CD4-positive, alpha-beta T cell treated with Interleukin-17A for 1 hour (primary cell): ENCODE data around the gene HACD3.
"Not testable (repeated sequence)": the region's sequence is repeated elsewhere in the genome, so short reads cannot be mapped to it uniquely, and the experiment has no call there.

Source experiments
- DNase-seq: peaks from one replicate; pipeline ENCODE4 v3.0.0-alpha.2; 2020

HACD3 gene

DNA sequence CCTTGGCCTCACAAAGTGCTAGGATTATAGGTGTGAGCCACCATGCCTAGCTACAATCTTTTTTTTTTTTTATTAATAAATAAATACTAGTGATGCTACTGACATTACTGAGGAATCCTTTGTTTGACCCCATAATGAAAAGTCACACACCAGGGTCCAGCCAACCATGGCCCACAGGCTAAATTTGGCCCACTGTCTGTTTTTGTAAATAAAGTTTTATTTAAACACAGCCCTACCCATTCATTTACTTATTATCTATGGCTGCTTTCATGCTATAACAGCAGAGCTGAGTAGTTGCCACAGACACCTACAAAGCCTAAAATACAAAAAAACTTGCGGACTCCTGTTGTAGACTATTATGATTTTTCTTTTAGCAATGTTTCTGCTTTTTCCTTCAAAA is 73.3 kb downstream of the HACD3 start:
- no peak for DNase-seq

GRCh38 chr15:65610871-65611718 is 80.8 kb downstream of the HACD3 start, which contains the start of gene INTS14:
Gene INTS14, minus strand, starts transcription at chr15:65611131. Its CDS starts 3,751 bp downstream, at chr15:65607380.
- peak; percentile 93 for DNase-seq

DNA sequence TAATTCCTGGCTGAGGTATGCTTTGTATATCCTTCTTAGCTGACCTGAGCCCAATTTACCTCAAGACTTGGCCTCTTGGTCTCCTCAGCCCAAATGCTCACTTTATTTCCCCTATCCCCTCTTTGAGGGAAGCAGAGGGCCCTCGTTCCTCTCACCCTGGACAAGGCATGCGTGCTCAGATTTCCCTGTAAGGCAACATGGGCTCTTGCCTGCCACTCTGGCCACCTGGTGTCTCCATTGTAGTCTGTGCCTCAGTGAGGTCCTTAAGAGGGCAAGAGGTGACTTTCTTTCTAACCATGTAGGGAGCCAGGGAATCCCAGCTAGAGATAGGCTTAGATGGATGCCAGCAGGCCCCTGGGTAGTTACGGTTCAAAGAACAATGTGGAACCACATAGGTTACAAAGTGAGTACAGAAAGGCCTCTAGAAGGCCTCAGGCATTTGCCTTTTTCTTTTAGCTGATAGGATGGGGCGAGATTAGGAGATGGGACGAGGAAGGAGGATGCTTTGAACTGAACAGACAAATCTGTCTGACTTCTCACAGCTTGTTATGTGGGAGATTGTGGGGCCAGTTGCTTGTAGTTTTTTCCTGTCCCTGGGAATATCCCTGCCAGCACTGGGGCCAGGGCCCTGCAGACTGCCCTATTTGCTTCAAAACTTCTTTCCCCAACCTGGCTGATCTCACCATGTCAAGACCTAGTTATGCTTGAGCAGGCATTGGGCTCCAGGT is 81.8 kb downstream of the HACD3 start:
- no peak for DNase-seq

- DNase-seq: no peak
Measured at GRCh38 chr15:65612616-65612946, 82.3 kb downstream of the HACD3 start.

GRCh38 chr15:65612949-65613744 is 82.9 kb downstream of the HACD3 start:
- DNase-seq: no peak

DNA sequence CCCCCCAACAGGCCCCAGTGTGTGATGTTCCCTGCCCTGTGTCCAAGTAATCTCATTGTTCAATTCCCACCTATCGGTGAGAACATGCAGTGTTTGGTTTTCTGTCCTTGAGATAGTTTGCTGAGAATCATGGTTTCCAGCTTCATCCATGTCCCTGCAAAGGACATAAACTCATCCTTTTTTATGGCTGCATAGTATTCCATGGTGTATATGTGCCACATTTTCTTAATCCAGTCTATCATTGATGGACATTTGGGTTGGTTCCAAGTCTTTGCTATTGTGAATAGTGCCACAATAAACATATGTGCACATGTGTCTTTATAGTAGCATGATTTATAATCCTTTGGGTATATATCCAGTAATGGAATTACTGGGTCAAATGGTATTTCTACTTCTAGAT is 85.6 kb downstream of the HACD3 start:
- not testable (repeated sequence) for DNase-seq

GRCh38 chr15:65618560-65619109 is 88.4 kb downstream of the HACD3 start:
- DNase-seq: no peak

DNA sequence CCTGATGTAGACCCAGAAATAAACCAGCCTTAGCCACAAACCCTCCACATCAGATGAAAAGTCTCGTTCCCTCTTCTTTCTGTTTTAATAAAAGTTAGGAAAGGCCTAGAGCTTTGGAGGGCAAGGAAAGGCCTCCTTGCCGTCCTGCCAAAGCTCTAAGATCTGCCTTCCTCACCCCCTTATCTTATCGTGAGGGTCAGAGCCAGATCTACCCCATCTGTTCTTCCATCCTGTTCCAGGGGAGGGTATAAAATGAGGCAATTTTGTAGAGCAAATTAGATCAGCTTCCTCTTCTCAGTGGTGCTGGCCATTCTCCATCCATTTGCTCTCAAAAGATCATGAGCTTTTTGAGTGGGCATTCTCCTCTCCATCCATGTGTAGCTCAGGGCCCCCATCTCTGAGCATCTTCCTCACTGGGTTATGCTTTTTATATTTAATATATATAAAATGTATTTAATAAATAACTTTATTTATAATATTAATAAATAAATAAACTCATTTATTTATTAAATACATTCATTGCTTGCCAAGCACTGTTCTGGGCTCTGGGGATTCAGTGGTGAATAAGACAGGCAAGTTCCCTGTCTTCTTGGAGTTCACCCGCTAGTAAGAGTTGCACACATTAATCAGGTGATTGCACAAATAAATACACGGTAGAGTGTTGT is 89.5 kb downstream of the HACD3 start:
- DNase-seq: no peak

DNA sequence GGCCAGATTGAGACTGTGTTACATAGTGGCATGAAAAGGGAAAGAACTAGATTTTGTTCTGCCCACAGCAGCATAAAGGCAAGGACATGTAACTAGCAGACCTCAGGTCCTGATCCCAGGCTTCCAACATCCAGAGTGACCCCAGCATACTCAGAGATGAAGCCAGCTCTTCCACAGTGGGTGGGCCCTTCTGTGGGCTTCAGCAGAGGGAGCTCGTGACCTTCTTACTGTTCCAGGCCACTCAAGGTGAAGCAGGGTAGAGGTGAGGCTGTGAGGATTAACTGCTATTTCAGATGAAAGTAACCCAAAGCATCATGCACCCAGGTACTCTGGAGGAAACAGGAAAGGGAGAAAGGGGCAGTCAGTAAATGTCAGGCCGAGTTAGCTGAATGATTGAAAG is 90.6 kb downstream of the HACD3 start:
- no peak for DNase-seq

- DNase-seq: no peak
Measured at GRCh38 chr15:65621638-65622037, 91.4 kb downstream of the HACD3 start, which contains the start of gene SLC24A1. Gene SLC24A1, plus strand, starts transcription at chr15:65621938. Its CDS starts 2,143 bp downstream, at chr15:65624081.

- no peak for DNase-seq
Measured at GRCh38 chr15:65623103-65623502, 92.8 kb downstream of the HACD3 start.

DNA sequence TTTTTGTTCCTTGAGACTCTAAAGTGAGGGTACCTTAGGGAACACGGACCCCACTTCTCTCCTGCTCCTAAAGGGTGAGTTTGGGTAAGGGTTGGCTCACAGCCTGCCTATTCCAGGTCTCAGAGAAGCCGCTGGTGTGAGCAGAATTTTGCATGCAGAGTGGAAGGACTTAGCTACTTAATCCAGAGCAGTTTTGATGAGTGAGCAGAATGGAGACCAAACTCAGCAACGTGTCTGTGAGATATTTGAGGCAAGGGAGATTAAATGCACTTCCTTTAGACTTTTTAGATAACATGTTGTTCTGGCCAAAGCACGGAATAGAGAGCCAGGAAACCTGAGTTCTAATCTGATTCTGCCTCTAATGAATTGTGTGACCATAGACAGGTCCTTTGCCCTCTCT is 96.6 kb downstream of the HACD3 start:
- no peak for DNase-seq
